ENCODE results near the gene RBM4.

GRCh38 chr11:66663741-66664296, 25.3 kb downstream of the RBM4 start:
- TF ChIP-seq CTCF (conservative IDR thresholded peaks at IDR 0.05; ENCODE audit: low read depth, low read length) (no peak), EZH2 (IDR thresholded peaks at IDR 0.05; ENCODE audit: low read length, unreplicated experiment) (no peak), EZH2phosphoT487 (IDR thresholded peaks at IDR 0.05; ENCODE audit: borderline replicate concordance, low read length) (no peak)
